GM12878 (cell line): ENCODE data around the gene PAX5. TPM values are rescaled to one million over a fixed set of nuclear protein-coding genes. Genes with fewer than 3 reads are reported as not detected.

Experiments used
- BHLHE40 ChIP-seq, 2 experiments: fragments of 450-650 bp in 1 of 2; IDR thresholded peaks; 2 replicates each; pipeline ENCODE4 v1.6.1; 2011 to 2017; ENCODE audit warnings: low read depth in 2 of 2, borderline replicate concordance in 1 of 2, improper control_type of control experiment in 1 of 2, low read length in 1 of 2, mild to moderate bottlenecking in 1 of 2
- KAT2A ChIP-seq: conservative IDR thresholded peaks from 2 replicates; pipeline ENCODE4 v1.6.1; 2011; ENCODE audit warnings: low read depth, low read length; ENCODE audit not compliant: control insufficient read depth
- PBX3 ChIP-seq: IDR thresholded peaks from 2 replicates; pipeline ENCODE4 v1.6.1; 2011; ENCODE audit warnings: mild to moderate bottlenecking, low read depth, low read length, moderate library complexity; ENCODE audit not compliant: insufficient replicate concordance
- ZBTB40 ChIP-seq: fragments of 450-650 bp; IDR thresholded peaks from 2 replicates; pipeline ENCODE4 v1.6.1; 2016; ENCODE audit warnings: mild to moderate bottlenecking, moderate library complexity, borderline replicate concordance
- ZNF592 ChIP-seq: fragments of 450-650 bp; IDR thresholded peaks from 2 replicates; pipeline ENCODE4 v1.6.1; 2017; ENCODE audit warnings: mild to moderate bottlenecking, moderate library complexity
- polyA plus RNA-seq, 11 experiments: library from polyadenylated mRNA; depleted of rRNA in 4 of 11; unstranded in 6 of 11; stranded (reverse) in 5 of 11; fragments of >200 nt; fragmentation: Nextera tagmentation in 4 of 11; fragmentation: Illumina TruSeq in 1 of 11; extraction: Ambion mirVana in 4 of 11; extraction: Trizol in 1 of 11; gene quantifications; 1 replicate in 1 of 11; 2 replicates in 10 of 11; pipeline versions ENCODE4 v1.2.1 to v1.2.3, GENCODE V29; 2011 to 2016; ENCODE audit warnings: inconsistent platforms in 2 of 11, missing spikeins in 2 of 11, low read depth in 1 of 11
- total RNA-seq, 4 experiments: library from RNA; depleted of rRNA in 3 of 4; stranded (reverse); fragments of >200 nt in 3 of 4; fragmentation: Illumina TruSeq in 1 of 4; extraction: Trizol in 1 of 4; gene quantifications; 2 replicates each; pipeline versions ENCODE4 v1.2.1 to v1.2.3, GENCODE V29; 2013 to 2021

The PAX5 gene
- total and polyA plus RNA-seq, 10 of the 15 experiments (the other 5 are each of a cell fraction or from before 2014, with no cell fraction given) = 2.2 to 123 (median 31.9) TPM

- TF ChIP-seq ZBTB40 (no peak), ZNF592 (no peak), KAT2A (no peak), BHLHE40 (IDR thresholded peaks at IDR 0.05; ENCODE audit: borderline replicate concordance in 1 of 2, low read depth in 2 of 2, low read length in 1 of 2) (no peak), PBX3 (no peak)
- TF ChIP-seq, all 136 proteins: peak for 0
Measured at GRCh38 chr9:36822201-36822600, 211.9 kb downstream of the PAX5 start (continued).
